ENCODE data around the gene ZMAT5.
"Not testable (repeated sequence)": the region's sequence is repeated elsewhere in the genome, so short reads cannot be mapped to it uniquely, and the experiment has no call there.

ZMAT5 gene

DNA sequence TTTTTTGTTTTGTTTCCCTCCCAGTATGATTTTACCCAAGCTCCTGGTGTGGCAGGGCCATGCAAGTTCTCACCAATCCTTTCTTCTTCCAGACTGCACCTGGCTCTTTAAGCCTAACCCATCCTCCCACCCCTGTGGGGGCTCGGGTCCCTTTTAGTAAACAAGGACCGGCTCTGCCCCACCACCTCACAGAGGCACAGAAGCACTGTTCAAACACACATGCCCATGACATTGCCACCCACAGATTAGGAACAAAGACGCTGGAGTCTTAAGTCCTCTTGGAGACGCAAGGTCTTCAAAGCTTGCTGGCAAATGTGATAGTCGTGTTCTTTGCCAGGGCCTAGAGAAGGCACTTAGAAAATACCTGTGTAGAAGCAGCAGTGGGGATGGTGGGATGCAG lies 19.2 kb upstream of the ZMAT5 start:
- no peak for DNase-seq (ENCODE audit: low read depth in 2 of 2)

GRCh38 chr22:29784451-29785361 lies 17.9 kb upstream of the ZMAT5 start:
- no peak for DNase-seq (ENCODE audit: low read depth in 2 of 2)

DNA sequence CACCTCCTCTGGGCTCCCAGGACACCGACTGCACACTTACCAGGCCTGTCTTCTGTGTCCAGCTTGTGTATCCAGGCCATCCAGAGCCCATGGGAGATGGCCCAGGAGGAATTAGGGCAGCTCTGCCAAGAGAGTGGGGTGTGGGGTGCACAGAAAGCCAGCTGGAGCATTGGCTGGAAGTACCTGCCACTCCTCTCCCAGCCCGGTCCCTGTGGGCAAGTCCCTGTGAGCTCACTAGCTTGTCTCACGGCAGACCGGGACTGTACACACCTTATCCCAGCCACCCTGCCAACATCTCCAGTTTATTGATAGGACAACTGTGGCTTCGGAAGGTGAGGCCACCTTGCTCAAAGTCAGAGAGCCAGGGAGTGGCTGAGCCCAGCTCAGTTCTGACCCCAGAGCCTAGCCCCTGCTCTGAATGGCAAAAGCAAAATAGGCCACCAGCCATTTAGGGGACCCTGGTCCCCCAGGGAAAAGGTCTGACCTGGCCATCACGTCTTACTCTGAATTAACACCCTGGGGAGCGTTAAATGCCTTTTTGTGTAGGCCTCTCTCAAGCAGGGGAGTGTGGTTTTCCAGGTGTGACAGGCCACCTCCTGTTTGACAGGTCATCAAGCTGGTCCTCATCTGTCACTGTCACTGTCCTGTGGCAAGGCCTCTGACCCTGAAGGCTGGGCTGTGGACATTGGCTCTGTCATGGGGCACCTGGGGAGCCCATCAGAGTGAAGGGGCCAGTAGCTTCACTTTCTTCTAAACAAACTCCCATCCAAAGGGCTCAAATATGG lies 15.4 kb upstream of the ZMAT5 start:
- no peak for DNase-seq (ENCODE audit: low read depth in 2 of 2)

GRCh38 chr22:29780748-29781676 lies 14.2 kb upstream of the ZMAT5 start:
- no peak for DNase-seq (ENCODE audit: low read depth in 2 of 2)

GRCh38 chr22:29780220-29780619 lies 13.4 kb upstream of the ZMAT5 start:
- DNase-seq (ENCODE audit: low read depth in 2 of 2), result no peak

- no peak for DNase-seq (ENCODE audit: low read depth in 2 of 2)
Observed at GRCh38 chr22:29773233-29773632, 6.4 kb upstream of the ZMAT5 start.

- DNase-seq (ENCODE audit: low read depth in 2 of 2), result no peak
Observed at GRCh38 chr22:29772170-29772641, 5.4 kb upstream of the ZMAT5 start.

GRCh38 chr22:29769723-29770321 lies 3.0 kb upstream of the ZMAT5 start:
- DNase-seq (ENCODE audit: low read depth in 2 of 2), result no peak

- DNase-seq (ENCODE audit: low read depth in 2 of 2), result no peak
Observed at GRCh38 chr22:29768052-29768693, 1.4 kb upstream of the ZMAT5 start.

DNA sequence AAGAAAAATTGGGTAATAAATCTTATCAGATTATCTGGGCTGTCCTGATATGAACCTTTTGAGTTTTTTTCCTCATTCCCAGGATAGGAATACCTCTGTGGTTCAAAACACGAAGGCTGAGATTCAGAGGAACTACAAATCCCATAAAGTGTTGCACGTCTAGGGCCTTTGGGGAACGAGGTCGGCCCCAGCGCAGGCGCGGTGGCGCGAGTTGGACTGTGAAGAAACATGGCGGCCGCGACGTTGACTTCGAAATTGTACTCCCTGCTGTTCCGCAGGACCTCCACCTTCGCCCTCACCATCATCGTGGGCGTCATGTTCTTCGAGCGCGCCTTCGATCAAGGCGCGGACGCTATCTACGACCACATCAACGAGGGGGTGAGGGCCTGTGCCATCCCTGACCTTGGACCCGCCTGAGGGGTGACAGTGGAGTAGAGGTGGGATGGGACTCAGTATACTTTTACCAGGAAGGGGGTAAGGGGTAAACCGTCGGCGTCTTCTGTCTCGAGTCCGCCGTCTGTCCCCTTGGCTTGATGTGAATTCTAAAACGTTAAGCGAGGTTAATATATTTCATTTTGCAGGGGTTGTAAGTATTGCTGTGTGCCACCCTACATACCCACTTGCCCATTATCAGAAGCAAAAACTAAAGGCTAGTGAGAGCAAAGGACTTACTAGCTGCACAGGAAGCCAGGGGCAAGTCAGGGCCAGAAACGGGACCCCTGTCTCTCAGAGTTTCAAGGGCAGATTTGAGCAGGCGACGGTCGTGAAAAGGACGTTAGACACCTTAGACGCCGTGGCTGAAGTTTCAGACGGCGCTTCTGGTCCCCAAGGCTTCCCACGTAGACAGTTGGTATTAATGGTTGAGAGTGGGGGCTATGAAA lies 604 bp upstream of the ZMAT5 start, which contains the start of gene UQCR10:
UQCR10 (plus strand) TSS at position 199 of the 881 bp plus-strand sequence; CDS start at position 229, 30 bp downstream.
- peak; percentile 91 for DNase-seq (ENCODE audit: low read depth in 2 of 2)

DNA sequence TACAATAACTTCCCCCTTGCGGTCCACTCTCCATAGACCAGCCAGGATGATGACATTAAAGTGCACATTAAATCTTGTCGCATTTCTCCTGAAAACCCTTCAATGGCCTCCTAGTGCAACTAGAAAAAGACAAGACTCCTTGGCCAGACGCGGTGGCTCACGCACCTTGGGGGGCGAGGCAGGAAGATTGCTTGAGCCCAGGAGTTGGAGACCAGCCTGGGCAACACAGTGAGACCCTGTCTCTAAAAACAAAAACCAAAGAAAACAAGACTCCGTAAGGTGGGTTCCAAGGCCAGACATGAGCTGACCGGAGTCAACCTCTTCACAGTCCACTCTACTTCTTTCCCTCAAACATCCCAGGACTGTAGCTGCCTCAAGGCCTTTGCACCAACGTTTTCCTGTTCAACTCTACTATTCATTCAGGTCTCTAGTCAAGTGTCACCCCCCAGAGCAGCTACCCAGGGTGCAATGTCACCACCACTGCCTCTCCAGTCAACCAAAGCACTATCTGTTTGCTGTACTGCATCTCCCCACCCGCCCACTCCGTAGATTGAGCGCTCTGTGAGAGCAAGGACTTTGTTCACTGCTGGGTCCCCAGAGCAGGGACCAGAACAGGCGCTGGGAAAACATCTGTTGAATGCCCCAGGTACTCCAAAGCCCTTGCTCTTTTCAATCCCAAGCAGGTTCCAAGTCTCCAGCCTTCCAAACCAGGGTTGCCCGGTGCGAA lies 739 bp downstream of the ZMAT5 start:
- peak in 1 of 2 donors; percentile 13 for DNase-seq (ENCODE audit: low read depth in 2 of 2)

DNA sequence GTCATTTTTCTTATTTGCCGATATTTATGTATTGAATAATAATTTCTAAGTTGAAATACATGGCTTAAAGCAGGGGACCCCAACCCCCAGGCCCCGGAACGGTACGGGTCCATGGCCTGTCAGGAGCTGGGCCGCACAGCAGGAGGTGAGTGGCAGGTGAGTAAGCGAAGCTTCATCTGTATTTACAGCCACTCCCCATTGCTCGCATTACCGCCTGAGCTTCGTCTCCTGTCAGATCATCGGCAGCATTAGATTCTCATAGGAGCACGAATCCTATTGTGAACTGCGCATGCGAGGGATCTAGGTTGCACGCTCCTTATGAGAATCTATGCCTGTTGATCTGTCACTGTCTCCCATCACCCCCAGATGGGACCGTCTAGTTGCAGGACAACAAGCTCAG lies 4.5 kb downstream of the ZMAT5 start:
- DNase-seq (ENCODE audit: low read depth in 2 of 2), result no peak

- no peak for DNase-seq (ENCODE audit: low read depth in 2 of 2)
Observed at GRCh38 chr22:29758959-29759358, 7.8 kb downstream of the ZMAT5 start.

DNA sequence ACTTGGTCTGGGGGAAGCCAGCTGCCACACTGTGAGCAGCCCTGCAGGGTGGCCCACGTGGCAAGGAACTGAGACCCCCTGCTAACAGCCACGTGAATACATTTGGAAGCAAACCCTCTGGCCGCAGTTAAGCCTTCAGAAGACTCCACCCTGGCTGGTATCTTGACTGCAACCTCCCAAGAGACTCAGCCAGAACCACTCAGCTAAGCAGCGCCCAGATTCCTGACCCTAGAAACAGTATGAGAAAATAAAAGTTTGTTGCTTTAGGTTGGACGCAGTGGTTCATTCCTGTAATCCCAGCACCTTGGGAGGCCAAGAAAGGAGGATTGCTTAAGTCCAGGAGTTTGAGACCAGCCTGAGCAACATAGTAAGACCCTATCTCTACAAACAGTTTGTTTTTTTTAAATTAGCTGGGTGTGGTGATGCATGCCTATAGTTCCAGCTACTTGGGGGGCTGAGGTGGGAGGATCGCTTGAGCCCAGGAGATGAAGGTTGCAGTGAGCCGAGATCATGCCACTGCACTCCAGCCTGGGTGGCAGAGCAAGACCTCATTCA lies 8.7 kb downstream of the ZMAT5 start:
- DNase-seq (ENCODE audit: low read depth in 2 of 2), result no peak

- DNase-seq (ENCODE audit: low read depth in 2 of 2), result no peak
Observed at GRCh38 chr22:29757096-29757495, 9.7 kb downstream of the ZMAT5 start.

DNA sequence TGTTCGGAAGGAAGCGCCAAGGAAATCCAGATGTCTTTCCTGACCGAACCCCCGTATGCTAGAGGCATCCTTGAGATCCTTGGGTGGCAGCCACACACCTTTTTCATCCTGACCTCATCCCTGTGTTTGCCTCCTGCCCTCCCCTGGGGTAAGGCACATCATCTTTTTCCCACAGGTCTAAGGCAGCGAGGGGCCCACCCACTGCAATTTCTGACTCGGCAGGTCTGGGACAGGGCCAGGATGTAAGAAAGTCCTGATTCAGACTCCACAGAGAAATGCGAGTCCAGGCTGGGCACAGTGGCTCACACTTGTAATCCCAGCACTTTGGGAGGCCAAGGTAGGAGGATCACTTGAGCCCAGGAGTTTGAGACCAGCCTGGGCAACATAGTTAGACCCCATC lies 10.5 kb downstream of the ZMAT5 start:
- DNase-seq (ENCODE audit: low read depth in 2 of 2), result no peak

- DNase-seq (ENCODE audit: low read depth in 2 of 2), result no peak
Observed at GRCh38 chr22:29755889-29756288, 10.9 kb downstream of the ZMAT5 start.

DNA sequence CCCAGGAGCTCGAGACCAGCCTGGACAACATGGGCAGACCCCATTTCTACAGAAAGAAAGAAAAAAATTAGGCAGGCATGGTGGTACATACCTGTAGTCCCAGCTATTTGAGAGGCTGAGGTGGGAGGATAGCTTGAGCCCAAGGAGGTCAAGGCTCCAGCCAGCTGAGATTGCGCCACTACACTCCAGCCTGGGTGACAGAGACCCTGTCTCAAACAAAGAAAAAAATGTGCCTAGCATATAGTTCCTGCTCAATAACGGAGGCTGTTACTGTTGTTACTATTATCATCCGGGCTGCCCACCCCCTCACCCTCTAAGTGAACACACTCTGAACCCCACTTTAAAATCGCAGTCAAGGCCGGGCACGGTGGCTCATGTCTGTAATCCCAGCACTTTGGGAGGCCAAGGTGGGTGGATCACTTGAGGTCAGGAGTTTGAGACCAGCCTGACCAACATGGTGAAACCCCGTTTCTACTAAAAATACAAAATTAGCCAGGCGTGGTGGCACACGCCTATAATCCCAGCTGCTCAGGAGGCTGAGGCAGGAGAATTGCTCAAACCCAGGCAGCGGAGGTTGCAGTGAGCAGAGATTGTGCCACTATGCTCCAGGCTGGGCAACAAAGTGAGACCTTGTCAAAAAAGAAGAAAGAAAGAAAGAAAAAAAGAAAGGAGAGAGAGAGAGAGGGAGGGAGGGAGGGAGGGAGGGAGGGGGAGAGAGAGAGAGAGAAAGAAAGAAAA lies 12.0 kb downstream of the ZMAT5 start:
- not testable (repeated sequence) for DNase-seq (ENCODE audit: low read depth in 2 of 2)
